ENCODE data around the gene ARHGEF38.

Gene ARHGEF38

GRCh38 chr4:105641845-105642244 is 89.4 kb downstream of the ARHGEF38 start:
- Histone ChIP-seq H3K4me3 (ENCODE audit: low read depth in 1 of 5, low read length in 5 of 5) (no peak overlapping the region), H3K9me3 (ENCODE audit: control insufficient read depth in 5 of 5, low read length in 5 of 5) (no peaks in the 10 kb centered on the region), H3K27me3 (ENCODE audit: control insufficient read depth in 5 of 5, insufficient read depth in 4 of 5, low read length in 5 of 5) (no peaks in the 10 kb centered on the region), H3K9ac (ENCODE audit: low read length in 5 of 5) (no peak overlapping the region), H3K27ac (ENCODE audit: low read depth, low read length) (no peak overlapping the region), H3K4me1 (ENCODE audit: control insufficient read depth in 5 of 5, insufficient read depth in 5 of 5, low read length in 5 of 5) (peaks cover 0 to 7% (median 5%) of the 10 kb centered on the region in 5 donors), H3K36me3 (ENCODE audit: control insufficient read depth in 5 of 5, insufficient read depth in 5 of 5, low read length in 5 of 5) (no peaks in the 10 kb centered on the region)

GRCh38 chr4:105644257-105644656 is 91.8 kb downstream of the ARHGEF38 start:
- no peaks in the 10 kb centered on the region for H3K36me3 ChIP-seq (ENCODE audit: control insufficient read depth in 5 of 5, insufficient read depth in 5 of 5, low read length in 5 of 5)
- no peaks in the 10 kb centered on the region for H3K27me3 ChIP-seq (ENCODE audit: control insufficient read depth in 5 of 5, insufficient read depth in 4 of 5, low read length in 5 of 5)
- no peaks in the 10 kb centered on the region for H3K4me1 ChIP-seq (ENCODE audit: control insufficient read depth in 5 of 5, insufficient read depth in 5 of 5, low read length in 5 of 5)
- H3K4me3 ChIP-seq (ENCODE audit: low read depth in 1 of 5, low read length in 5 of 5) = no peak overlapping the region
- no peak overlapping the region for H3K9ac ChIP-seq (ENCODE audit: low read length in 5 of 5)
- no peaks in the 10 kb centered on the region for H3K9me3 ChIP-seq (ENCODE audit: control insufficient read depth in 5 of 5, low read length in 5 of 5)
- no peak overlapping the region for H3K27ac ChIP-seq (ENCODE audit: low read depth, low read length)

- H3K27ac ChIP-seq (ENCODE audit: low read depth, low read length) = no peak overlapping the region
- no peaks in the 10 kb centered on the region for H3K4me1 ChIP-seq (ENCODE audit: control insufficient read depth in 5 of 5, insufficient read depth in 5 of 5, low read length in 5 of 5)
- H3K36me3 ChIP-seq (ENCODE audit: control insufficient read depth in 5 of 5, insufficient read depth in 5 of 5, low read length in 5 of 5) = no peaks in the 10 kb centered on the region
- H3K9ac ChIP-seq (ENCODE audit: low read length in 5 of 5) = no peak overlapping the region
- no peaks in the 10 kb centered on the region for H3K9me3 ChIP-seq (ENCODE audit: control insufficient read depth in 5 of 5, low read length in 5 of 5)
- H3K27me3 ChIP-seq (ENCODE audit: control insufficient read depth in 5 of 5, insufficient read depth in 4 of 5, low read length in 5 of 5) = no peaks in the 10 kb centered on the region
- H3K4me3 ChIP-seq (ENCODE audit: low read depth in 1 of 5, low read length in 5 of 5) = no peak overlapping the region
These were observed 93.0 kb downstream of the ARHGEF38 start for GRCh38 chr4:105645440-105645839.

- no peak overlapping the region for H3K4me3 ChIP-seq (ENCODE audit: low read depth in 1 of 5, low read length in 5 of 5)
- H3K4me1 ChIP-seq (ENCODE audit: control insufficient read depth in 5 of 5, insufficient read depth in 5 of 5, low read length in 5 of 5) = no peaks in the 10 kb centered on the region
- H3K27ac ChIP-seq (ENCODE audit: low read depth, low read length) = no peak overlapping the region
- H3K27me3 ChIP-seq (ENCODE audit: control insufficient read depth in 5 of 5, insufficient read depth in 4 of 5, low read length in 5 of 5) = no peaks in the 10 kb centered on the region
- no peaks in the 10 kb centered on the region for H3K9me3 ChIP-seq (ENCODE audit: control insufficient read depth in 5 of 5, low read length in 5 of 5)
- no peaks in the 10 kb centered on the region for H3K36me3 ChIP-seq (ENCODE audit: control insufficient read depth in 5 of 5, insufficient read depth in 5 of 5, low read length in 5 of 5)
- no peak overlapping the region for H3K9ac ChIP-seq (ENCODE audit: low read length in 5 of 5)
These were observed 97.8 kb downstream of the ARHGEF38 start for GRCh38 chr4:105650190-105650589.

GRCh38 chr4:105651884-105652283 is 99.5 kb downstream of the ARHGEF38 start:
- H3K9me3 ChIP-seq (ENCODE audit: control insufficient read depth in 5 of 5, low read length in 5 of 5) = no peaks in the 10 kb centered on the region
- no peaks in the 10 kb centered on the region for H3K36me3 ChIP-seq (ENCODE audit: control insufficient read depth in 5 of 5, insufficient read depth in 5 of 5, low read length in 5 of 5)
- H3K27ac ChIP-seq (ENCODE audit: low read depth, low read length) = no peak overlapping the region
- no peak overlapping the region for H3K4me3 ChIP-seq (ENCODE audit: low read depth in 1 of 5, low read length in 5 of 5)
- H3K27me3 ChIP-seq (ENCODE audit: control insufficient read depth in 5 of 5, insufficient read depth in 4 of 5, low read length in 5 of 5) = no peaks in the 10 kb centered on the region
- no peak overlapping the region for H3K9ac ChIP-seq (ENCODE audit: low read length in 5 of 5)
- H3K4me1 ChIP-seq (ENCODE audit: control insufficient read depth in 5 of 5, insufficient read depth in 5 of 5, low read length in 5 of 5) = no peaks in the 10 kb centered on the region

- Histone ChIP-seq H3K27ac (ENCODE audit: low read depth, low read length) (no peak overlapping the region), H3K4me1 (ENCODE audit: control insufficient read depth in 5 of 5, insufficient read depth in 5 of 5, low read length in 5 of 5) (no peaks in the 10 kb centered on the region), H3K9ac (ENCODE audit: low read length in 5 of 5) (no peak overlapping the region), H3K36me3 (ENCODE audit: control insufficient read depth in 5 of 5, insufficient read depth in 5 of 5, low read length in 5 of 5) (no peaks in the 10 kb centered on the region), H3K9me3 (ENCODE audit: control insufficient read depth in 5 of 5, low read length in 5 of 5) (no peaks in the 10 kb centered on the region), H3K4me3 (ENCODE audit: low read depth in 1 of 5, low read length in 5 of 5) (no peak overlapping the region), H3K27me3 (ENCODE audit: control insufficient read depth in 5 of 5, insufficient read depth in 4 of 5, low read length in 5 of 5) (no peaks in the 10 kb centered on the region)
These were observed 100.0 kb downstream of the ARHGEF38 start for GRCh38 chr4:105652286-105652888.

GRCh38 chr4:105657117-105657765 is 104.8 kb downstream of the ARHGEF38 start:
- no peak overlapping the region for H3K27ac ChIP-seq (ENCODE audit: low read depth, low read length)
- H3K4me3 ChIP-seq (ENCODE audit: low read depth in 1 of 5, low read length in 5 of 5) = no peak overlapping the region
- H3K9me3 ChIP-seq (ENCODE audit: control insufficient read depth in 5 of 5, low read length in 5 of 5) = no peaks in the 10 kb centered on the region
- H3K9ac ChIP-seq (ENCODE audit: low read length in 5 of 5) = no peak overlapping the region
- H3K4me1 ChIP-seq (ENCODE audit: control insufficient read depth in 5 of 5, insufficient read depth in 5 of 5, low read length in 5 of 5) = no peaks in the 10 kb centered on the region
- no peaks in the 10 kb centered on the region for H3K27me3 ChIP-seq (ENCODE audit: control insufficient read depth in 5 of 5, insufficient read depth in 4 of 5, low read length in 5 of 5)
- no peaks in the 10 kb centered on the region for H3K36me3 ChIP-seq (ENCODE audit: control insufficient read depth in 5 of 5, insufficient read depth in 5 of 5, low read length in 5 of 5)

GRCh38 chr4:105659190-105659589 is 106.8 kb downstream of the ARHGEF38 start:
- H3K27ac ChIP-seq (ENCODE audit: low read depth, low read length) = no peak overlapping the region
- no peaks in the 10 kb centered on the region for H3K27me3 ChIP-seq (ENCODE audit: control insufficient read depth in 5 of 5, insufficient read depth in 4 of 5, low read length in 5 of 5)
- no peak overlapping the region for H3K4me3 ChIP-seq (ENCODE audit: low read depth in 1 of 5, low read length in 5 of 5)
- H3K9ac ChIP-seq (ENCODE audit: low read length in 5 of 5) = no peak overlapping the region
- no peaks in the 10 kb centered on the region for H3K36me3 ChIP-seq (ENCODE audit: control insufficient read depth in 5 of 5, insufficient read depth in 5 of 5, low read length in 5 of 5)
- H3K4me1 ChIP-seq (ENCODE audit: control insufficient read depth in 5 of 5, insufficient read depth in 5 of 5, low read length in 5 of 5) = no peaks in the 10 kb centered on the region
- H3K9me3 ChIP-seq (ENCODE audit: control insufficient read depth in 5 of 5, low read length in 5 of 5) = no peaks in the 10 kb centered on the region

- no peaks in the 10 kb centered on the region for H3K27me3 ChIP-seq (ENCODE audit: control insufficient read depth in 5 of 5, insufficient read depth in 4 of 5, low read length in 5 of 5)
These were observed 108.6 kb downstream of the ARHGEF38 start for GRCh38 chr4:105661028-105661427.

GRCh38 chr4:105662935-105663675 is 110.7 kb downstream of the ARHGEF38 start:
- H3K4me1 ChIP-seq (ENCODE audit: control insufficient read depth in 5 of 5, insufficient read depth in 5 of 5, low read length in 5 of 5) = no peaks in the 10 kb centered on the region
- H3K9me3 ChIP-seq (ENCODE audit: control insufficient read depth in 5 of 5, low read length in 5 of 5) = no peaks in the 10 kb centered on the region
- H3K9ac ChIP-seq (ENCODE audit: low read length in 5 of 5) = no peak overlapping the region
- H3K36me3 ChIP-seq (ENCODE audit: control insufficient read depth in 5 of 5, insufficient read depth in 5 of 5, low read length in 5 of 5) = no peaks in the 10 kb centered on the region
- H3K4me3 ChIP-seq (ENCODE audit: low read depth in 1 of 5, low read length in 5 of 5) = no peak overlapping the region
- H3K27me3 ChIP-seq (ENCODE audit: control insufficient read depth in 5 of 5, insufficient read depth in 4 of 5, low read length in 5 of 5) = no peaks in the 10 kb centered on the region
- H3K27ac ChIP-seq (ENCODE audit: low read depth, low read length) = no peak overlapping the region

More at GRCh38 chr4:105661028-105661427, 108.6 kb downstream of the ARHGEF38 start:
- Histone ChIP-seq H3K4me3 (ENCODE audit: low read depth in 1 of 5, low read length in 5 of 5) (no peak overlapping the region), H3K36me3 (ENCODE audit: control insufficient read depth in 5 of 5, insufficient read depth in 5 of 5, low read length in 5 of 5) (no peaks in the 10 kb centered on the region), H3K9me3 (ENCODE audit: control insufficient read depth in 5 of 5, low read length in 5 of 5) (no peaks in the 10 kb centered on the region), H3K9ac (ENCODE audit: low read length in 5 of 5) (no peak overlapping the region), H3K4me1 (ENCODE audit: control insufficient read depth in 5 of 5, insufficient read depth in 5 of 5, low read length in 5 of 5) (no peaks in the 10 kb centered on the region), H3K27ac (ENCODE audit: low read depth, low read length) (no peak overlapping the region)
